ENCODE results near the gene GSK3B. TPM values are rescaled to one million over a fixed set of nuclear protein-coding genes. Genes with fewer than 3 reads are reported as not detected.

The GSK3B gene
- total and polyA plus RNA-seq, 10 of the 15 experiments (the other 5 are each of a cell fraction or from before 2014, with no cell fraction given), result 8.5 to 49.8 (median 25.5) TPM

- Histone ChIP-seq H3K4me1 (ENCODE audit: control insufficient read depth, insufficient read depth, low read length) (no peaks in the 10 kb centered on the region), H3K27me3 (replicated peaks in 1 of 2; ENCODE audit: control insufficient read depth in 2 of 2, insufficient read depth in 2 of 2, low read length in 1 of 2) (no peaks in the 10 kb centered on the region), H3K79me2 (ENCODE audit: control insufficient read depth, insufficient read depth, low read length) (no peaks in the 10 kb centered on the region), H3K27ac (ENCODE audit: control insufficient read depth, insufficient read depth) (no peak overlapping the region), H2AFZ (ENCODE audit: control insufficient read depth, low read depth, low read length) (no peak overlapping the region), H3K9ac (ENCODE audit: control insufficient read depth, insufficient read depth, low read length) (no peak overlapping the region), H3K36me3 (ENCODE audit: control insufficient read depth in 2 of 2, insufficient read depth in 2 of 2, low read length in 1 of 2) (no peaks in the 10 kb centered on the region), H3K9me3 (replicated peaks; ENCODE audit: control insufficient read depth, insufficient read depth, low read length) (no peaks in the 10 kb centered on the region), H4K20me1 (ENCODE audit: control insufficient read depth, insufficient read depth) (no peaks in the 10 kb centered on the region; the same call in 1 of the 2 replicates), H3K4me2 (ENCODE audit: control insufficient read depth, insufficient read depth) (no peak overlapping the region), H3K4me3 (no peak overlapping the region)
- RAD21 ChIA-PET (ENCODE audit: unreplicated experiment), result no interaction called here
- no TSS peak for BruUV-seq (replicated peaks)
- no peak for DNase-seq (ENCODE audit: low read depth, low spot score)
- FAIRE-seq, result no peak
- in situ Hi-C loops (cut with MboI), result no loop called here
- SMC1A ChIA-PET (ENCODE audit: uncharacterized antibody, unreplicated experiment), result interaction anchor here (1.2 kb wide), 1 partner anchor 238 kb away, joined by 4 read pairs; no protein-coding TSS in a partner anchor
- 43% methylated on average over 2 of the region's 2 CpGs for WGBS (ENCODE audit: insufficient coverage, insufficient replicate concordance, low lambda C conversion rate, missing lambda C conversion rate)
- ATAC-seq, result no peak
- intact Hi-C loops (cut with micrococcal nuclease; ENCODE audit: unreplicated experiment), result no loop called here
- POLR2A ChIA-PET, result interaction anchor here (0.7 kb wide), 1 partner anchor 31 kb away, joined by 3 read pairs; no protein-coding TSS in a partner anchor
- CTCF ChIA-PET, result interaction anchor here (1.7 to 2.6 kb wide), 4 partner anchors 18 to 238 kb away, joined by 4 to 7 read pairs (median 6); no protein-coding TSS in a partner anchor
- TF ChIP-seq HDAC6 (IDR thresholded peaks at IDR 0.05; ENCODE audit: unreplicated experiment), result no peak
- no peak for TF ChIP-seq TAF1 (IDR thresholded peaks at IDR 0.05; ENCODE audit: borderline replicate concordance, low read depth, low read length)
- no peak for TF ChIP-seq ATF2 (IDR thresholded peaks at IDR 0.05; ENCODE audit: low read length)
- TF ChIP-seq ZBTB40 (IDR thresholded peaks at IDR 0.05; ENCODE audit: borderline replicate concordance), result no peak
- no peak for TF ChIP-seq CHD1 (IDR thresholded peaks at IDR 0.05; ENCODE audit: low read depth, low read length)
- no peak for TF ChIP-seq E2F4 (IDR thresholded peaks at IDR 0.05; ENCODE audit: low read depth, low read length)
- no peak for TF ChIP-seq HSF1 (IDR thresholded peaks at IDR 0.05; ENCODE audit: low read depth, low read length)
- TF ChIP-seq ZNF274 (IDR thresholded peaks at IDR 0.05; ENCODE audit: insufficient read depth, insufficient read length), result no peak
- TF ChIP-seq PBX3 (IDR thresholded peaks at IDR 0.05; ENCODE audit: insufficient replicate concordance, low read depth, low read length), result no peak
- TF ChIP-seq YBX1 (IDR thresholded peaks at IDR 0.05), result no peak
- TF ChIP-seq USF2 (IDR thresholded peaks at IDR 0.05; ENCODE audit: borderline replicate concordance, low read depth, low read length), result no peak
- TF ChIP-seq KLF5 (IDR thresholded peaks at IDR 0.05; ENCODE audit: partially characterized antibody), result no peak
Observed at GRCh38 chr3:120129718-120130513, 35.7 kb upstream of the GSK3B start.
